Prostate gland (tissue), 2 donors: ENCODE data around the gene ZNF24. TPM values are rescaled to one million over a fixed set of nuclear protein-coding genes. Genes with fewer than 3 reads are reported as not detected.

Source experiments
- DNase-seq: peaks from one replicate; pipeline ENCODE4 v3.0.0-alpha.2; 2019; ENCODE audit warnings: low spot score
- H3K27ac ChIP-seq, 2 donors: fragments of 200-600 bp; sonication (generic); 2 replicates each; pipeline ENCODE4 v1.5.1; 2017 to 2019
- H3K27me3 ChIP-seq: fragments of 200-600 bp; sonication (generic); replicated peaks from 2 replicates; pipeline ENCODE4 v1.5.1; 2019; ENCODE audit not compliant: insufficient read depth
- H3K36me3 ChIP-seq, 2 donors: fragments of 200-600 bp; sonication (generic); 1 replicate in 1 of 2; 2 replicates in 1 of 2; pipeline versions ENCODE4 v1.5.1 to v1.8.1; 2017 to 2019
- H3K4me1 ChIP-seq: fragments of 200-600 bp; sonication (generic); replicated peaks from 2 replicates; pipeline ENCODE4 v1.5.1; 2019
- H3K4me3 ChIP-seq, 2 donors: fragments of 200-600 bp; sonication (generic); 2 replicates each; pipeline ENCODE4 v1.5.1; 2017 to 2019
- H3K9me3 ChIP-seq: fragments of 200-600 bp; sonication (generic); 2 replicates; pipeline ENCODE4 v1.5.1; 2017
- POLR2A ChIP-seq: fragments of 450-650 bp; IDR thresholded peaks from one replicate; pipeline ENCODE4 v1.6.1; 2016; ENCODE audit warnings: antibody characterized with exemption, mild to moderate bottlenecking
- POLR2AphosphoS5 ChIP-seq: sonication (generic); formaldehyde crosslinking; IDR thresholded peaks from one replicate; pipeline ENCODE4 v1.6.1; 2017; ENCODE audit warnings: antibody characterized with exemption
- WGBS: methylation state at CpG from one replicate; pipeline ENCODE4 v1.1.5; 2018; 5-methylcytosine and 5-hydroxymethylcytosine counted together
- intact Hi-C: fragments of 100-400 bp; cut with DNase I; formaldehyde crosslinking; loops from one replicate; pipeline ENCODE4 v1.14.2; 2022
- total RNA-seq, 2 donors: library from RNA; depleted of rRNA; stranded (reverse); fragments of >200 nt; gene quantifications; one replicate each; pipeline ENCODE4 v1.1.0, GENCODE V29; 2016
- TF ChIP-seq, protein P1 (sequence below), 4 experiments: fragments of 200-600 bp in 2 of 4; fragments of 450-650 bp in 2 of 4; sonication (generic) in 2 of 4; IDR thresholded peaks; 1 replicate in 3 of 4; 2 replicates in 1 of 4; pipeline ENCODE4 v1.5.1; 2016 to 2019; ENCODE audit warnings: antibody characterized with exemption in 4 of 4, mild to moderate bottlenecking in 2 of 4, moderate library complexity in 2 of 4

The ZNF24 gene
- total RNA-seq, 2 donors from 2014 or later, result 39.4 to 53.4 TPM

DNA sequence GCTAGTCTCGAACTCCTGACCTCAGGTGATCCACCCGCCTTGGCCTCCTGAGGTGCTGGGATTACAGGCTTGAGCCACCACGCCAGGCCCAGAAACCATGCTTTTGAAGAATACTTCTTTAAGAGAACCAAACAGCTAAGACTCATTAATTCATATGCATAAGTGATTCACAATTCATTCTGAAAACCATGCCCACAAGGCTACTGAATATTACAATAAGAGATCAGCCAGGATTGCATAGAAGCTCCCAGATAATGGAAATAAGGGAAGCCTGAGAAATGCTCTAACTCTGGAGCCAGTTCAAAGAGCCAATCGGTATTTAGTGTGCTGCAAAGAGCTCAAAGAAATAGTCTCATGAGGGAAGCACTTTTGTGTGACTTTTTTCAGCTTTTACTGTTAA, 30.5 kb upstream of the ZNF24 start:
- TF ChIP-seq, protein P1, sequence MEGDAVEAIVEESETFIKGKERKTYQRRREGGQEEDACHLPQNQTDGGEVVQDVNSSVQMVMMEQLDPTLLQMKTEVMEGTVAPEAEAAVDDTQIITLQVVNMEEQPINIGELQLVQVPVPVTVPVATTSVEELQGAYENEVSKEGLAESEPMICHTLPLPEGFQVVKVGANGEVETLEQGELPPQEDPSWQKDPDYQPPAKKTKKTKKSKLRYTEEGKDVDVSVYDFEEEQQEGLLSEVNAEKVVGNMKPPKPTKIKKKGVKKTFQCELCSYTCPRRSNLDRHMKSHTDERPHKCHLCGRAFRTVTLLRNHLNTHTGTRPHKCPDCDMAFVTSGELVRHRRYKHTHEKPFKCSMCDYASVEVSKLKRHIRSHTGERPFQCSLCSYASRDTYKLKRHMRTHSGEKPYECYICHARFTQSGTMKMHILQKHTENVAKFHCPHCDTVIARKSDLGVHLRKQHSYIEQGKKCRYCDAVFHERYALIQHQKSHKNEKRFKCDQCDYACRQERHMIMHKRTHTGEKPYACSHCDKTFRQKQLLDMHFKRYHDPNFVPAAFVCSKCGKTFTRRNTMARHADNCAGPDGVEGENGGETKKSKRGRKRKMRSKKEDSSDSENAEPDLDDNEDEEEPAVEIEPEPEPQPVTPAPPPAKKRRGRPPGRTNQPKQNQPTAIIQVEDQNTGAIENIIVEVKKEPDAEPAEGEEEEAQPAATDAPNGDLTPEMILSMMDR (IDR thresholded peaks at IDR 0.05), result no peak
- TF ChIP-seq POLR2AphosphoS5 (no peak), POLR2A (no peak)
- Histone ChIP-seq H3K9me3 (no peaks in the 10 kb centered on the region), H3K36me3 (no peaks in the 10 kb centered on the region), H3K4me1 (no peaks in the 10 kb centered on the region), H3K4me3 (no peak overlapping the region), H3K27ac (no peak overlapping the region), H3K27me3 (no peaks in the 10 kb centered on the region)
- intact Hi-C loops, result no loop called here
- DNase-seq, result no peak
- 87% methylated on average over 4 of the region's 4 CpGs for WGBS

DNA sequence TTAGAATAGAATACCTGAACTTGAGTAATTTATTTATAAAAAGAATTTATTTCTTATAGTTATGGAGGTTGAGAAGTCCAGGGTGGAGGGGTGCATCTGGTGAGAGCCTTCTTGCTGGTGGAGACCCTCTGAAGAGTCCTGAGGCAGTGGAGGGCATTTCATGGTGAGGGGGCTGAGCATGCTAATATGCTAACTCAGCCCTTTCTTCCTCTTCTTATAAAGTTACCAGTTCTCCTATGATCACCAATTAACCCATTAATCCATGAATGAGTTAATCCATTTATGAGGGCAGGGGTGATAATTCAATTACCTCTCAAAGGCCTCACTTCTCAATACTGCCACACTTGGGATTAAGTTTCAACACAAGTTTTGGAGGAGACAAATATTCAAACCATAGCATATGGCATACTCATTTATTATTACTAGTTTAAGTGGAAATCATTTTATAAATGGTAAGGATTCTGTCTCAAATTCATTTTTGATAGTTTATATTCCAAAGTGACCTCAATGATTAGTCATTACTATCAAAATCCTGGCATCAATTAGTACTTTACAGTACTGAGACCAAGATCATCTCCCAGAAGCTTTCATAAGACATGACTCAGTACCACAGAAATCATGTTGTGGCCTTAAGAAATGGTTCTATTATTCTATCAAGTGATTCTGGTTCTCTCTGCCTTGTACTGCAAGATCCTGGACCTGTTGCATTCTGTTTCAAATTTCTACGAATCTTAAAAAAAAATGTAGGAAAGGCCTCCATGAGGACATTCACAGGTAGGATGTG, 27.4 kb upstream of the ZNF24 start:
- WGBS, result 100% methylated on average over 1 of the region's 1 CpG
- Histone ChIP-seq H3K9me3 (no peaks in the 10 kb centered on the region), H3K27me3 (no peaks in the 10 kb centered on the region), H3K27ac (no peak overlapping the region), H3K36me3 (no peaks in the 10 kb centered on the region), H3K4me1 (no peaks in the 10 kb centered on the region), H3K4me3 (no peak overlapping the region)
- no peak for DNase-seq
- intact Hi-C loops, result no loop called here
- TF ChIP-seq, protein P1 (IDR thresholded peaks at IDR 0.05), result no peak
- no peak for TF ChIP-seq POLR2A
- no peak for TF ChIP-seq POLR2AphosphoS5

DNA sequence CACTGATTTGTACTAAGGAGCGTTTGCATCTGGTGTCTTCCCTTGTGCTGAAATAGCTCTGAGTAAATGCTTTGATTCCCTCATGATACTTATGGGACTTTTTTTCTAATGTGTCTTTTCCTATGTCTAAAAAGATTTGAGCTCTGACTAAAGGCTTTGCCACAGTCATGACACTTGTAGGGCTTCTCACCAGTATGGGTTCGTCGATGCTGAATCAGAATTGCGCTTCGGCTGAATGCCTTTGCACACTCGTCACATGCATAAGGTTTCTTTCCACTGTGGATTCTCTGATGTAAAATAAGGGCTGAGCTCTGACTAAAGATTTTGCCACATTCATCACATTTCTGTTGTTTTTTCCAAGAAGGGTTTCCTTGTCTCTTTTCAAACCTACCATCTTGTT, 24.9 kb upstream of the ZNF24 start:
- no peak overlapping the region for H3K4me3 ChIP-seq
- H3K4me1 ChIP-seq, result no peaks in the 10 kb centered on the region
- no peaks in the 10 kb centered on the region for H3K27me3 ChIP-seq
- 95% methylated on average over 6 of the region's 6 CpGs for WGBS
- no peak overlapping the region for H3K27ac ChIP-seq
- H3K36me3 ChIP-seq, result no peaks in the 10 kb centered on the region
- no peaks in the 10 kb centered on the region for H3K9me3 ChIP-seq
- no peak for TF ChIP-seq POLR2AphosphoS5
- TF ChIP-seq POLR2A, result no peak
- TF ChIP-seq, protein P1 (IDR thresholded peaks at IDR 0.05), result no peak
- intact Hi-C loops, result no loop called here
- no peak for DNase-seq

DNA sequence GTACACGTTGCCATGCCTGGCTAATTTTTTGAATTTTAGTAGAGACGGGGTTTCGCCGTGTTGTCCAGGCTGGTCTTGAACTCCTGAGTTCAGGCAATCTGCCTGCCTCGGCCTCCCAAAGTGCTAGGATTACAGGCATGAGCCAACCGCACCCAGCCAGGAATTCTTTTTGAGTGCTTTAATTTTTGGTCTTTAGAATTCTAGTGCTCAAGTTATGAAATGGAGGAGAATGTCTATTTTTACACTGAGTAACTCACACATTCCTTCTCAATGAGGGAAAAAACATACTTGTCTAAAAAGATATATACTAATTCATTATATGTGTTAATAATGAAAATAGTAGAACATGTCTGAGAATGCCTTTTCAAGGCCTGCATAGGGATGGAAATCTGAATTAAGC, 24.4 kb upstream of the ZNF24 start:
- DNase-seq, result no peak
- no peaks in the 10 kb centered on the region for H3K36me3 ChIP-seq
- H3K4me1 ChIP-seq, result no peaks in the 10 kb centered on the region
- TF ChIP-seq POLR2AphosphoS5, result no peak
- no peak for TF ChIP-seq POLR2A
- TF ChIP-seq, protein P1 (IDR thresholded peaks at IDR 0.05), result no peak
- intact Hi-C loops, result no loop called here
- H3K9me3 ChIP-seq, result no peaks in the 10 kb centered on the region
- no peak overlapping the region for H3K4me3 ChIP-seq
- WGBS, result 93% methylated on average over 6 of the region's 6 CpGs
- H3K27ac ChIP-seq, result no peak overlapping the region
- no peaks in the 10 kb centered on the region for H3K27me3 ChIP-seq

DNA sequence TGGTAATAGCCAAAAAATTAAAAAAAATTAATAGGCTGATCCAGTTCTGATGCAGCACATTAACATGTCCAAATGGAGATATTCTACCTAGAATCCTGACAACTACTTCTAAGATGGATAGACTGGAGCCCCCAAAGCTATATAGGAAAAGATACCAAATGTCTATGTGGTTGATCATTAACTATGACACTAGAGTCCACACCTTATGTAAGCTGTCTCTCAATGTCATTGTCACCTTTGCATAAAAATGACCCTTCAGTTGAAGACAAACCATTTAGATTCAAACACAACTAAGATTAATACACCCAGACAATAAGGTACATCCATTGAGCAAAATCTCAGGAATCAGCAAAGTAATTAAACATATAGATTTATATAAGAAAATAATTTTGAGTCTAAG, 18.3 kb upstream of the ZNF24 start:
- Histone ChIP-seq H3K36me3 (no peaks in the 10 kb centered on the region), H3K4me3 (no peak overlapping the region), H3K27me3 (no peaks in the 10 kb centered on the region), H3K4me1 (no peaks in the 10 kb centered on the region), H3K9me3 (no peaks in the 10 kb centered on the region), H3K27ac (no peak overlapping the region)
- intact Hi-C loops, result no loop called here
- no peak for DNase-seq
- TF ChIP-seq POLR2AphosphoS5, result no peak
- TF ChIP-seq POLR2A, result no peak
- TF ChIP-seq, protein P1 (IDR thresholded peaks at IDR 0.05), result no peak
